T-cell (primary cell): ENCODE measurements around the gene ZNF333. TPM values are rescaled to one million over a fixed set of nuclear protein-coding genes. Genes with fewer than 3 reads are reported as not detected.

ENCODE experiments used
- ATAC-seq, 4 experiments: fragments of 200-7000 bp in 3 of 4; fragments of 150-1000 bp in 1 of 4; cut with Tn5 transposase; replicated peaks in 1 of 4; 1 replicate in 3 of 4; 2 replicates in 1 of 4; pipeline ENCODE4 v1.10.0; 2021; ENCODE audit warnings: moderate library complexity in 3 of 4, mild to moderate bottlenecking in 2 of 4, moderate number of reproducible peaks in 1 of 4
- CTCF ChIA-PET, 2 donors: fragments of 300-600 bp; sonication (Branson Sonifier 250); formaldehyde crosslinking; loops; one replicate each; lab custom pipeline; 2022; ENCODE audit warnings: antibody characterized with exemption in 2 of 2; lab: Charles Lee
- POLR2A ChIA-PET, 2 donors: fragments of 300-600 bp; sonication (Branson Sonifier 250); formaldehyde crosslinking; loops; one replicate each; lab custom pipeline; 2022; ENCODE audit warnings: antibody characterized with exemption in 2 of 2; lab: Charles Lee
- DNase-seq, 35 experiments: peaks; one replicate each; pipeline versions ENCODE4 v3.0.0 to v3.0.0-alpha.2; 2013 to 2023
- H3K27ac ChIP-seq: one replicate; pipeline ENCODE4 v1.5.1; 2013; ENCODE audit warnings: low read length
- H3K27me3 ChIP-seq, 2 experiments: replicated peaks in 1 of 2; 1 replicate in 1 of 2; 2 replicates in 1 of 2; pipeline versions ENCODE4 v1.6.1 to v1.7.0; 2013; ENCODE audit warnings: low read length in 1 of 2, mixed read lengths in 1 of 2; ENCODE audit not compliant: control insufficient read depth in 2 of 2, insufficient read depth in 2 of 2; ENCODE audit errors: extremely low read depth in 1 of 2
- H3K36me3 ChIP-seq, 2 donors: 1 replicate in 1 of 2; 2 replicates in 1 of 2; pipeline versions ENCODE4 v1.6.1 to v1.7.0; 2013; ENCODE audit warnings: low read length in 1 of 2; ENCODE audit not compliant: control insufficient read depth in 2 of 2, insufficient read depth in 1 of 2; ENCODE audit errors: extremely low read depth in 1 of 2
- H3K4me1 ChIP-seq, 2 experiments: 1 replicate in 1 of 2; 2 replicates in 1 of 2; pipeline versions ENCODE4 v1.6.1 to v1.7.0; 2013; ENCODE audit warnings: low read length in 2 of 2, mixed read lengths in 1 of 2; ENCODE audit not compliant: insufficient read depth in 2 of 2, control insufficient read depth in 1 of 2; ENCODE audit errors: extremely low read depth in 1 of 2
- H3K4me3 ChIP-seq, 2 donors: 1 replicate in 1 of 2; 2 replicates in 1 of 2; pipeline versions ENCODE4 v1.5.1 to v1.7.0; 2013; ENCODE audit warnings: mild to moderate bottlenecking in 2 of 2, low read length in 1 of 2, moderate library complexity in 1 of 2; ENCODE audit not compliant: control insufficient read depth in 1 of 2; ENCODE audit errors: extremely low read depth in 1 of 2
- H3K9me3 ChIP-seq: 2 replicates; pipeline ENCODE4 v1.7.0; 2013
- H3K27ac Mint-ChIP-seq, 2 donors: one replicate each; pipeline ENCODE4 v1.8.0; 2020 to 2021; ENCODE audit warnings: mild to moderate bottlenecking in 2 of 2, mixed read lengths in 2 of 2
- H3K27me3 Mint-ChIP-seq, 2 donors: one replicate each; pipeline ENCODE4 v1.8.0; 2021 to 2022; ENCODE audit warnings: mixed read lengths in 2 of 2
- H3K36me3 Mint-ChIP-seq: one replicate; pipeline ENCODE4 v1.8.0; 2021; ENCODE audit warnings: mixed read lengths
- H3K4me1 Mint-ChIP-seq, 3 donors: one replicate each; pipeline ENCODE4 v1.8.0; 2020 to 2022; ENCODE audit warnings: mixed read lengths in 3 of 3, mild to moderate bottlenecking in 1 of 3
- H3K4me3 Mint-ChIP-seq, 3 donors: one replicate each; pipeline ENCODE4 v1.8.0; 2020 to 2022; ENCODE audit warnings: mild to moderate bottlenecking in 3 of 3, mixed read lengths in 3 of 3, moderate library complexity in 3 of 3
- H3K9me3 Mint-ChIP-seq, 3 donors: one replicate each; pipeline ENCODE4 v1.8.0; 2020 to 2022; ENCODE audit warnings: mixed read lengths in 3 of 3
- WGBS: methylation state at CpG from one replicate; pipeline ENCODE4 v1.1.5; 2013; ENCODE audit warnings: missing lambda C conversion rate; ENCODE audit not compliant: insufficient coverage; 5-methylcytosine and 5-hydroxymethylcytosine counted together
- total RNA-seq, 35 experiments: library from RNA in 6 of 35; stranded (reverse) in 6 of 35; fragments of 120-200 nt in 1 of 35; gene quantifications; one replicate each; pipeline versions ENCODE4 v1.2.1 to v1.2.4 and lab custom pipeline; 2013 to 2026

The ZNF333 gene
- total RNA-seq, 5 donors from 2014 or later (not counting 1 experiment from before 2014, with no cell fraction given) = 20.5 to 39.0 (median 30.4) TPM

- Mint-ChIP-seq H3K27ac (no peak overlapping the region), H3K9me3 (no peaks in the 10 kb centered on the region), H3K27me3 (no peaks in the 10 kb centered on the region), H3K36me3 (peaks cover 86% of the 10 kb centered on the region), H3K4me1 (no peaks in the 10 kb centered on the region), H3K4me3 (no peak overlapping the region)
- Histone ChIP-seq H3K36me3 (peaks cover 31 to 83% of the 10 kb centered on the region in 2 donors), H3K4me3 (no peak overlapping the region), H3K4me1 (no peaks in the 10 kb centered on the region), H3K27ac (no peak overlapping the region), H3K9me3 (no peaks in the 10 kb centered on the region), H3K27me3 (no peaks in the 10 kb centered on the region)
- ATAC-seq (no peak), DNase-seq (no peak)
- POLR2A ChIA-PET = no interaction called here
- CTCF ChIA-PET = no interaction called here
- 90% methylated on average over 4 of the region's 6 CpGs for WGBS
Measured at GRCh38 chr19:14704450-14704849, 14.6 kb downstream of the ZNF333 start.

GRCh38 chr19:14715841-14716240 lies 26.0 kb downstream of the ZNF333 start:
- Mint-ChIP-seq H3K27ac (no peak overlapping the region), H3K36me3 (peaks cover 94% of the 10 kb centered on the region), H3K27me3 (no peaks in the 10 kb centered on the region), H3K9me3 (peaks cover 26 to 74% (median 57%) of the 10 kb centered on the region in 3 donors), H3K4me1 (peaks cover 0 to 6% (median 0%) of the 10 kb centered on the region in 3 donors), H3K4me3 (no peak overlapping the region)
- no peaks in the 10 kb centered on the region for H3K27me3 ChIP-seq
- peaks cover 12% of the 10 kb centered on the region for H3K9me3 ChIP-seq
- no peaks in the 10 kb centered on the region for H3K4me1 ChIP-seq
- peaks cover 23 to 62% of the 10 kb centered on the region in 2 donors for H3K36me3 ChIP-seq
- no peak overlapping the region for H3K27ac ChIP-seq
- ATAC-seq (no peak), DNase-seq (no peak)
- ChIA-PET POLR2A (no interaction called here), CTCF (no interaction called here)
- 96% methylated on average over 3 of the region's 4 CpGs for WGBS
- peak overlapping the region in 1 of 2 donors; percentile 1 for H3K4me3 ChIP-seq

GRCh38 chr19:14718522-14719116 lies 28.8 kb downstream of the ZNF333 start:
- H3K36me3 ChIP-seq = peaks cover 18 to 54% of the 10 kb centered on the region in 2 donors
- POLR2A ChIA-PET = no interaction called here
- H3K4me3 Mint-ChIP-seq = no peak overlapping the region

GRCh38 chr19:14719162-14719561 lies 29.3 kb downstream of the ZNF333 start:
- Mint-ChIP-seq H3K4me1 (no peaks in the 10 kb centered on the region), H3K4me3 (no peak overlapping the region), H3K27me3 (no peaks in the 10 kb centered on the region), H3K36me3 (peaks cover 89% of the 10 kb centered on the region), H3K27ac (no peak overlapping the region), H3K9me3 (peaks cover 27 to 81% (median 67%) of the 10 kb centered on the region in 3 donors)
- ChIA-PET POLR2A (no interaction called here), CTCF (no interaction called here)
- peak overlapping the region in 1 of 2 donors; percentile 42 for H3K4me3 ChIP-seq
- H3K27ac ChIP-seq = no peak overlapping the region
- no peak for DNase-seq
- H3K36me3 ChIP-seq = peaks cover 18 to 49% of the 10 kb centered on the region in 2 donors
- H3K9me3 ChIP-seq = peaks cover 14% of the 10 kb centered on the region
- H3K4me1 ChIP-seq = no peaks in the 10 kb centered on the region
- 100% methylated on average over 1 of the region's 3 CpGs for WGBS
- ATAC-seq = no peak
- H3K27me3 ChIP-seq = no peaks in the 10 kb centered on the region

More at GRCh38 chr19:14718522-14719116, 28.8 kb downstream of the ZNF333 start:
- no peak for ATAC-seq
- Mint-ChIP-seq H3K4me1 (no peaks in the 10 kb centered on the region), H3K9me3 (peaks cover 27 to 80% (median 65%) of the 10 kb centered on the region in 3 donors), H3K27me3 (no peaks in the 10 kb centered on the region), H3K27ac (no peak overlapping the region), H3K36me3 (peaks cover 91% of the 10 kb centered on the region)
- CTCF ChIA-PET = no interaction called here
- WGBS = 93% methylated on average over 15 of the region's 18 CpGs
- DNase-seq = no peak
- peaks cover 14% of the 10 kb centered on the region for H3K9me3 ChIP-seq
- H3K27ac ChIP-seq = no peak overlapping the region
- peak overlapping the region in 1 of 2 donors; percentile 42 for H3K4me3 ChIP-seq
- H3K27me3 ChIP-seq = no peaks in the 10 kb centered on the region
- no peaks in the 10 kb centered on the region for H3K4me1 ChIP-seq

DNA sequence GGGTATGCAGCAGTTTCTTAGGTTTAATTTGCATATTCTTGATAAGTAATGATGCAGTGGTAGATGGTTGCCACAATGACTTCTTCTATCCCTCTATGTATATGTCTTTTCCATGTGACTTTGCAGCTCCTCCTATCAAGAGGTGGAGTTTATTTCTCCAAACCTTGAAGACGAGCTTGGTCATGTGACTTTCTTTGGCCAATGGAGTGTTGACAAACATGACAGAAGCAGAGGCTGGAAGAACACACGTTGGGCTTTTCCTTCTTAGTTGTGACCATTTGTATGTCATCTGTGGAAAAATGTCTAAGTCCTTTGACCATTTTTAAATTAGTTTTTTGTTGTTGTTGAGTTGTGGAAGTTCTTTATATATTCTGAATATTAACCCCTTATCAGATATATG lies 32.3 kb downstream of the ZNF333 start:
- CTCF ChIA-PET = no interaction called here
- Mint-ChIP-seq H3K4me3 (peak overlapping the region in 1 of 3 donors; percentile 3), H3K9me3 (peaks cover 26 to 80% (median 68%) of the 10 kb centered on the region in 3 donors), H3K27ac (no peak overlapping the region), H3K4me1 (no peaks in the 10 kb centered on the region), H3K36me3 (peaks cover 74% of the 10 kb centered on the region), H3K27me3 (no peaks in the 10 kb centered on the region)
- DNase-seq (no peak), ATAC-seq (no peak)
- Histone ChIP-seq H3K9me3 (peaks cover 11% of the 10 kb centered on the region), H3K36me3 (peaks cover 3 to 24% of the 10 kb centered on the region in 2 donors), H3K4me3 (no peak overlapping the region), H3K4me1 (no peaks in the 10 kb centered on the region), H3K27me3 (no peaks in the 10 kb centered on the region), H3K27ac (no peak overlapping the region)
- POLR2A ChIA-PET = no interaction called here
- 90% methylated on average over 2 of the region's 2 CpGs for WGBS

DNA sequence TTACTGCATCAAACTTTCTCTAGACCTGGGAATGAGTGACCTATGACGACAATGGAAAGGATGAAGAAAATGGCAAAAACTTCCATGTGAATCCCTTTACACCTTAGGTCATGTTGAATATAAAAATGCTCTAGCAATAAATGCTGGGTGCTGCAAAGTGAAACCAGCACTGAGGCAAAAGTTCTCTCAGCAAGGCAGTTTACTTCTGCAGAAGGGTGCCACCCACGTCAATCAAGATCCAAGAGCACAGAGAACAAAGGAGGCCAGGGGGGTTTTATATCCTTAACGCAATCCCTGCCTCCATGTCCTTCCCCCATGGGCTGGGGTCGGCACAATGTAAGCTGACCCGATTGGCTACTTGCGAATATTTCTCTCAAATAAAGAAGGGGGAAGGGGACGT lies 38.7 kb downstream of the ZNF333 start:
- no peaks in the 10 kb centered on the region for H3K4me1 Mint-ChIP-seq
- CTCF ChIA-PET = no interaction called here
- no peak for DNase-seq
- Histone ChIP-seq H3K27me3 (peaks cover 0 to 4% of the 10 kb centered on the region in 2 experiments), H3K4me1 (no peaks in the 10 kb centered on the region), H3K9me3 (no peaks in the 10 kb centered on the region), H3K4me3 (no peak overlapping the region), H3K36me3 (no peaks in the 10 kb centered on the region), H3K27ac (no peak overlapping the region)
- POLR2A ChIA-PET = no interaction called here
- no peaks in the 10 kb centered on the region for H3K27me3 Mint-ChIP-seq
- peaks cover 10 to 43% (median 32%) of the 10 kb centered on the region in 3 donors for H3K9me3 Mint-ChIP-seq
- peaks cover 21% of the 10 kb centered on the region for H3K36me3 Mint-ChIP-seq
- ATAC-seq = no peak
- no peak overlapping the region for H3K4me3 Mint-ChIP-seq
- WGBS = 91% methylated on average over 2 of the region's 7 CpGs
- H3K27ac Mint-ChIP-seq = no peak overlapping the region
